HL-60 (cell line): ENCODE results near the gene BRD4.

Experiments
- CTCF ChIP-seq: IDR thresholded peaks from one replicate; pipeline ENCODE4 v1.5.1; 2011; ENCODE audit warnings: low read length, control low read depth, inconsistent platforms; ENCODE audit not compliant: insufficient read depth
- GABPA ChIP-seq: IDR thresholded peaks from 2 replicates; pipeline ENCODE4 v1.6.1; 2012; ENCODE audit warnings: low read depth
- POLR2AphosphoS5 ChIP-seq: IDR thresholded peaks from 2 replicates; pipeline ENCODE4 v1.6.1; 2012; ENCODE audit warnings: low read depth
- REST ChIP-seq: IDR thresholded peaks from 2 replicates; pipeline ENCODE4 v1.6.1; 2012; ENCODE audit warnings: low read depth; ENCODE audit not compliant: insufficient replicate concordance
- SPI1 ChIP-seq: IDR thresholded peaks from 2 replicates; pipeline ENCODE4 v1.6.1; 2012; ENCODE audit warnings: low read depth, mild to moderate bottlenecking, borderline replicate concordance

GRCh38 chr19:15357906-15358305, 25.6 kb upstream of the BRD4 start:
- TF ChIP-seq POLR2AphosphoS5 (no peak), CTCF (no peak), REST (no peak), GABPA (no peak), SPI1 (no peak)
